ENCODE data around the gene SLC17A6.

SLC17A6 gene

DNA sequence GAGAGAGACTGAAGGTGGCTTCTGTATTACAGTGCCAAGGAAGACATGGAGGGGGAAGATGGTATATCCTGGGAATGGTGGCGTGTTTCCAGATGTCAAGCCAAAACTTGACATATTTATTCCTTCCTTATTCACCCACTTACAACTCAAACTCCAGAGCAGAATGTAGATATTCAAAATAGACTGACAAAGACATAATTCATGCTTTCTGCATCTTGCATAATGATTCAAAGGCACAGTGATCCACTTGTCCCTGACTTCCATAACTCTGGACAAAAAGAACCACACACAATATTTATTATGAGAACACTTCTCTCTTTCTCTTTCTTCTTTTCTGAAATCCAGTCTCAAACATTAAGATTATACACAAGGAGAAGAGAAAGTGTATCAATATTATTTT is 48.9 kb downstream of the SLC17A6 start:
- Histone ChIP-seq H2AFZ (ENCODE audit: low read depth, low read length, severe bottlenecking) (no peak overlapping the region), H3K9me3 (ENCODE audit: insufficient read depth, low read length) (no peaks in the 10 kb centered on the region), H3K4me3 (ENCODE audit: insufficient read depth, low read length, poor library complexity, severe bottlenecking) (no peak overlapping the region), H3K79me2 (ENCODE audit: insufficient read depth, low read length) (no peaks in the 10 kb centered on the region), H3K27ac (ENCODE audit: low read depth, low read length) (no peak overlapping the region), H3K4me2 (ENCODE audit: low read depth, low read length, poor library complexity, severe bottlenecking) (no peak overlapping the region), H3K9me2 (replicated peaks; ENCODE audit: insufficient read depth, low read length) (no peaks in the 10 kb centered on the region), H3K27me3 (ENCODE audit: low read length) (no peaks in the 10 kb centered on the region), H3K9ac (ENCODE audit: low read length) (no peak overlapping the region), H3F3A (ENCODE audit: insufficient read depth) (no peaks in the 10 kb centered on the region), H3K36me3 (ENCODE audit: low read length) (no peaks in the 10 kb centered on the region), H4K20me1 (ENCODE audit: low read depth, low read length) (no peaks in the 10 kb centered on the region)
- TF ChIP-seq, protein P1, sequence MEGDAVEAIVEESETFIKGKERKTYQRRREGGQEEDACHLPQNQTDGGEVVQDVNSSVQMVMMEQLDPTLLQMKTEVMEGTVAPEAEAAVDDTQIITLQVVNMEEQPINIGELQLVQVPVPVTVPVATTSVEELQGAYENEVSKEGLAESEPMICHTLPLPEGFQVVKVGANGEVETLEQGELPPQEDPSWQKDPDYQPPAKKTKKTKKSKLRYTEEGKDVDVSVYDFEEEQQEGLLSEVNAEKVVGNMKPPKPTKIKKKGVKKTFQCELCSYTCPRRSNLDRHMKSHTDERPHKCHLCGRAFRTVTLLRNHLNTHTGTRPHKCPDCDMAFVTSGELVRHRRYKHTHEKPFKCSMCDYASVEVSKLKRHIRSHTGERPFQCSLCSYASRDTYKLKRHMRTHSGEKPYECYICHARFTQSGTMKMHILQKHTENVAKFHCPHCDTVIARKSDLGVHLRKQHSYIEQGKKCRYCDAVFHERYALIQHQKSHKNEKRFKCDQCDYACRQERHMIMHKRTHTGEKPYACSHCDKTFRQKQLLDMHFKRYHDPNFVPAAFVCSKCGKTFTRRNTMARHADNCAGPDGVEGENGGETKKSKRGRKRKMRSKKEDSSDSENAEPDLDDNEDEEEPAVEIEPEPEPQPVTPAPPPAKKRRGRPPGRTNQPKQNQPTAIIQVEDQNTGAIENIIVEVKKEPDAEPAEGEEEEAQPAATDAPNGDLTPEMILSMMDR (IDR thresholded peaks at IDR 0.05; ENCODE audit: insufficient read depth, low read length, poor library complexity, severe bottlenecking), result no peak
- no peak for TF ChIP-seq EZH2phosphoT487 (conservative IDR thresholded peaks at IDR 0.05; ENCODE audit: low read length)

DNA sequence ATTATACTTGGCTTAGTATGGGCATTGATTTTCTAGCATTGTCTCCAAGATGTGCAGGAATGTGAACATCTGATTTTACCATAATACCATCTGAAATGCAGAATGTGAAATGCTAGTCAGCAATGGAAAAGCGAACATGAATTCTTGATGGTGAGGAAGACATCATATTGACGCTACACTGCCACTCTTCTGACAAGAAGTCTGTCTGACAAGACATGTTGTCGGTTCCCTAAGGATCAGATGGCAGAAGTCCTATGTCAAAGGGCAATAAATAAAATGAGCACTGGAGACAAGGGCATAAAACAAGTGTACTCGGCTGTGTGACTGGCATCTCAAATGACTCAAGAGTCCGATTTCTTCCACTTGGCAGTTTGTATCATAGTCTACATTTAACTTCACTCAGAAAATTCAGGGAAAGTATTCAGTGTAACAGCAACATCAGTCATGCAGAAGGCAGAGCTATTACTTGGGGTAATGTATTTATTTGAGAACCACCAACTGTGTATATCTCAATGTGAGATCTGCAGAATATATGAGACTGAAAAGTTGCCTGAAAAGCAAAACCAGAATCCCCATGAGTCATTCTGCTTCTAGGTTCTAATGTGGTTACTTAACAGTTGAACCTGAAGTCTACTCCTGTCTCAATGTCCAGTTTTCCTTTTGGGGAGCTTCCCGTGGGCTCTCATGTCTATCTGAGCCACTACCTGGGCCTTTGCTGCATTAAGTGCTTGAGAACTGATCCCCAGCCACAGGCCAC is 51.5 kb downstream of the SLC17A6 start:
- Histone ChIP-seq H3K4me3 (ENCODE audit: insufficient read depth, low read length, poor library complexity, severe bottlenecking) (no peak overlapping the region), H3K9ac (ENCODE audit: low read length) (no peak overlapping the region), H2AFZ (ENCODE audit: low read depth, low read length, severe bottlenecking) (no peak overlapping the region), H3K79me2 (ENCODE audit: insufficient read depth, low read length) (no peaks in the 10 kb centered on the region), H3K4me2 (ENCODE audit: low read depth, low read length, poor library complexity, severe bottlenecking) (no peak overlapping the region), H3K9me2 (replicated peaks; ENCODE audit: insufficient read depth, low read length) (no peaks in the 10 kb centered on the region), H3K9me3 (ENCODE audit: insufficient read depth, low read length) (no peaks in the 10 kb centered on the region), H3F3A (ENCODE audit: insufficient read depth) (no peaks in the 10 kb centered on the region), H3K27ac (ENCODE audit: low read depth, low read length) (no peak overlapping the region), H3K36me3 (ENCODE audit: low read length) (no peaks in the 10 kb centered on the region), H4K20me1 (ENCODE audit: low read depth, low read length) (no peaks in the 10 kb centered on the region), H3K27me3 (ENCODE audit: low read length) (no peaks in the 10 kb centered on the region)
- TF ChIP-seq EZH2phosphoT487 (conservative IDR thresholded peaks at IDR 0.05; ENCODE audit: low read length), result no peak
- TF ChIP-seq, protein P1 (IDR thresholded peaks at IDR 0.05; ENCODE audit: insufficient read depth, low read length, poor library complexity, severe bottlenecking), result no peak

DNA sequence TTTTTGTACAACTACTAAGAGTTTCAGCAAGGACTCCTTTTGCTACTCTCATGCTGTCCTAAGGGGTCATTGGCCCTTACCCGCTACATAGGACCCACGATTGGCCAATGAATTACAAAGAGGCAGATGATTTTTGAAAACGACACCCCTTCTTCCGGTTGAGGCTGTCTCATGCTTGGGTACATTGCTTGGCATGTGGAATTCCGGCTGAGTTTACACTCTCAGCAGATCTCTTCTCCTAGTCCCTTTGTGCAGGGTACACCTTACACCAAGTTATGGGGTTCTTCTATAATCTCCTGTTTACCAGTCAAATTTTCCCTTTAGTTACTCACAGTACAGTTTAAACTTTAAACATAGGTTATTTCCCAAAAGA is 52.1 kb downstream of the SLC17A6 start:
- no peaks in the 10 kb centered on the region for H3K9me2 ChIP-seq (replicated peaks; ENCODE audit: insufficient read depth, low read length)

More for the DNA sequence above, 52.1 kb downstream of the SLC17A6 start:
- H3K36me3 ChIP-seq (ENCODE audit: low read length), result no peaks in the 10 kb centered on the region
- no peaks in the 10 kb centered on the region for H3K27me3 ChIP-seq (ENCODE audit: low read length)
- H3K79me2 ChIP-seq (ENCODE audit: insufficient read depth, low read length), result no peaks in the 10 kb centered on the region
- H3K9me3 ChIP-seq (ENCODE audit: insufficient read depth, low read length), result no peaks in the 10 kb centered on the region
- no peak overlapping the region for H3K4me2 ChIP-seq (ENCODE audit: low read depth, low read length, poor library complexity, severe bottlenecking)
- no peaks in the 10 kb centered on the region for H3F3A ChIP-seq (ENCODE audit: insufficient read depth)
- no peak overlapping the region for H3K4me3 ChIP-seq (ENCODE audit: insufficient read depth, low read length, poor library complexity, severe bottlenecking)
- H3K27ac ChIP-seq (ENCODE audit: low read depth, low read length), result no peak overlapping the region
- no peaks in the 10 kb centered on the region for H4K20me1 ChIP-seq (ENCODE audit: low read depth, low read length)
- no peak overlapping the region for H3K9ac ChIP-seq (ENCODE audit: low read length)
- TF ChIP-seq, protein P1 (IDR thresholded peaks at IDR 0.05; ENCODE audit: insufficient read depth, low read length, poor library complexity, severe bottlenecking), result no peak
- TF ChIP-seq EZH2phosphoT487 (conservative IDR thresholded peaks at IDR 0.05; ENCODE audit: low read length), result no peak
- no peak overlapping the region for H2AFZ ChIP-seq (ENCODE audit: low read depth, low read length, severe bottlenecking)
